Hematopoietic multipotent progenitor cell treated with erythropoietin and hydrocortisone succinate and interleukin-3 and kit ligand, for 6 days (in vitro differentiated cells): ENCODE measurements around the gene RAPGEF6.
A peak's percentile ranks its signal among the peaks of the same experiment; 100 is the strongest.
"Not testable (repeated sequence)": the region's sequence is repeated elsewhere in the genome, so short reads cannot be mapped to it uniquely, and the experiment has no call there.

Experiments
- DNase-seq: peaks from one replicate; pipeline ENCODE4 v3.0.0-alpha.2; 2015

Gene RAPGEF6

DNA sequence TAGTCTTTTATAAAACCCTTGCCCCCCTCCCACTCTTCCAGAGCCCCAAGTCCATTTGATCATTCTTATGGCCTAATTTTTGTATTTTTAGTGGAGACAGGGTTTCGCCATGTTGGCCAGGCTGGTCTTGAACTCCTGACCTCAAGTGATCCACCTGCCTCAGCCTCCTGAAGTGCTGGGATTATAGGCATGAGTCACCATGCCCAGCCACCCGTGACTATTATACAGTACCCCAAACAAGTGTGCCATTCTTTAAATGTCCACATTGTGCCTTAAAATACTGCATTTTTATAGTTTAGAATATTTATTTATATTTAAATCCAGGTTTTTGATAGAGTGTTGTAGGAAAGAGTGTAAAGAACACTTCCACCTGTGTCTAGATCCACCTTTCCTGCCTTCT, 254.8 kb downstream of the RAPGEF6 start:
- not testable (repeated sequence) for DNase-seq

DNA sequence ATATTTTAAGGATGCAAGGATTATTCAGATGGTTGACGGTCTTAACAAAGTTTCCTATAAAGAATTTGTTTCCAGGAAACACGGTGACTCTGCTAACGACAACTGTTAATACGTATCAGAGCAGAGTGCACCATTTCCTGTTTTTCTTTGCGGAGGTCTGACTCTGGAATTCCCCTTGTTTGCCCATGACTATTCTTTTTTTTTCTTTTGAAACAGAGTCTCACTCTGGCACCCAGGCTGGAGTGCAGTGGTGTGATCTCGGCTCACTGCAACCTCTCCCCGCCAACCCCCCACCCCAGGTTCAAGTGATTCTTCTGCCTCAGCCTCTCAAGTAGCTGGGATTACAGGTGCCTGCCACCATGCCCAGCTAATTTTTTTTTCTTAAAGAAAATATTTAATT, 255.3 kb downstream of the RAPGEF6 start:
- DNase-seq = peak; percentile 69

DNA sequence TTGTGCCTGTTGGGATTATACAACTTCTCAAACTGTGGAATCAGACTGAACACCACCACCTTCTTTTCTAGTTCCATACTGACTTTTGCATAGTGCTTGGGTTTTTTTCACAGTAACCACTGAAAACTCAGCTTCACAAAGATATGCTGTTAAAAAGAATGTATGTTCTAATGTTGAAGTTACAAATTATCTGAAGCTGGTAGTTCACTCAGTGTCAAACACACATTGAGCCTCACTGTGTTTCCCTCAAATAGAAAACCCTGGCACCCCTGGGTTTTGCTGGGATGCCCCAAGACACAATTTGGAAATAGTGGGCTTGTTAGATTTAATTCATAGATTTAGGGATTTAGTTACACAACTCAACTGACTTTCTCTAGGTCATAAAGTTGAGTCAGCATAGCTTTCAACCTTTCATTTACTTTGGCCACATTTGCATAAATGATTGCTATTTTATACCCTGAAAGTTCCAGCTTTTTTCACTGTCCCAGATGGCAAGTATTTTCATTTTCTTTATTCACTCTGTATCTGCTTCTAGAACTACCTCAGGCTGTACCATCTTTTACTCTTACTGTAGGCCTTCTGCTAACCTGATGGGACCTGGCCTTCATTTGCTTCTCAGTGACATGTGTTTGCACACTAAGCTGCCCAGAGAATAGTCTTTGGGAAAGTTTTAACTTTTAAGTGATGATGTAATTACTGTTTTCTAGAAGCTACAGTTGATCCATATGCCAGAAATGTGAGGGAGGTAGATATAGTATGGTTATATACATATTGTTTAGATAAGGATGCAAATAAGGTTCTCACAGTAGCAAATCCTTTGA, 256.1 kb downstream of the RAPGEF6 start:
- DNase-seq = peak; percentile 81

DNA sequence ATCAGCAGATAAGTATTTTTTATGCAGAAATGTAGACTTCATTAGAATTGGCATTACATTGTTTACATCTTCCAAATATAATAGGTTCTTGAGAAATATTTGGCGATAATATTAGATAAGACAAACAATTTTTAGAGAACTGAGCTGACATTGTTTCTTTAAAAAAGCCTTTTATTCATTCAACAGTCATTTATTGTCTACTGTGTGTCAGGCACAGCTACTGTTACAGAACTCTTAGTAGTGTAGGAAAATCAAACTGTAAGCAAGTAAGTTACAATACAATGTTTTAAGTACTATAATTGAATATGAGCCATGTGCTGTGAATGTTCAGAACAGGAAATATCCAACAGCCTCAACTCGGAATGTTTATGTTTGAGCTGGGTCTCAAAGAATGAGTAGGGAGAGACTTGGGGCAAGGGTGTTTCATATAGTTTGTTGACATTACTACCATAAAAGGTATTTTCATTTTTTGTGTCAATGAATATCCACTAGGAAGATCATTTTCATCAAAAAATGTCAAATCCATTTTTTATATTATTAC, 257.2 kb downstream of the RAPGEF6 start:
- no peak for DNase-seq

DNA sequence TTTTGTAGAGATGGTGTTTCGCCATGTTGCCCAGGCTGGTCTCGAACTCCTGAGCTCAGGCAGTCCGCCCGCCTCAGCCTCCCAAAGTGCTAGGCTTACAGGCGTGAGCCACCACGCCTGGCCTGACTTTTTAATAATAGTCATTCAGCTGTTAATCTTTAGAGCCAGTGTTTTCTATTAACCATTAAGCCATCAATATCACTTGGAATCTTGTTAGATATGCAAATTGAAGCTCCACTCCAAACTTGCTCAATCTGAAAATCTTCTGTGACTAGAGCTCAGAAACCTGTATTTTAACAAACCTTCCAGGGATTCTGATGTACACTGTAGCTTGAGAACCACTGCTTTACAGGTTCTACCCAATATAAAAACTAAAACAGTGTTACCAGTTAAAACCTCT, 257.7 kb downstream of the RAPGEF6 start:
- no peak for DNase-seq

DNA sequence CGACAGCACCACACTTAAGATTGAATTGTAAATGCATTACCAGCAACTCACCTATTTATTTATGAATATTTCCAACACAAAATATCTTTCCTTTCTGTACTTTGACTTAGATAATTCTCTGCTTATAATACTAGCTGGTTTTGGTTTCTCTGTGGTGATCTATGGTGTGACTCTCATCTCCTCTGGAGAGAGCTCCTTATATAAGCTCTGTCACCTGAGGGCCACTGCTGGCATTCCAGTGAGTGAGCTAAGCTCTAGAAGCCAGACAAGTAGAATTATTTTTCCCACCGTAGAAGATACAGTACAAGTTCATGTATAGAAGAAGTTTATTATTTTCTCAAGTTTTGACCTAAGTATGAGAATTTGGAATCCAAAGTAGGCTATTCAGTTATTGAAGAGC, 259.7 kb downstream of the RAPGEF6 start:
- no peak for DNase-seq
